CD4-positive, alpha-beta T cell (primary cell): Measurements from ENCODE around the gene COG2. TPM values are rescaled to one million over a fixed set of nuclear protein-coding genes. Genes with fewer than 3 reads are reported as not detected.

Source experiments
- ATAC-seq: fragments of 200-7000 bp; cut with Tn5 transposase; one replicate; pipeline ENCODE4 v1.10.0; 2022; ENCODE audit warnings: mild to moderate bottlenecking; ENCODE audit not compliant: poor library complexity
- CTCF ChIA-PET: fragments of 350-600 bp; sonication (Branson Sonifier 250); formaldehyde crosslinking; loops from one replicate; lab custom pipeline; 2021; ENCODE audit warnings: antibody characterized with exemption, inconsistent platforms; lab: Charles Lee
- POLR2A ChIA-PET: fragments of 350-600 bp; sonication (Branson Sonifier 250); formaldehyde crosslinking; loops from one replicate; lab custom pipeline; 2021; ENCODE audit warnings: antibody characterized with exemption, inconsistent platforms; lab: Charles Lee
- DNase-seq, 14 experiments: peaks; one replicate each; pipeline ENCODE4 v3.0.0-alpha.2; 2013 to 2020; ENCODE audit warnings: mixed read lengths in 2 of 14
- H3K27ac ChIP-seq, 2 donors: one replicate each; pipeline versions ENCODE4 v1.5.1 to v1.7.0; 2013; ENCODE audit warnings: low read length in 2 of 2, low read depth in 1 of 2, mild to moderate bottlenecking in 1 of 2
- H3K27me3 ChIP-seq, 2 experiments: 1 replicate in 1 of 2; 2 replicates in 1 of 2; pipeline versions ENCODE4 v1.6.1 to v1.7.0; 2013; ENCODE audit warnings: low read length in 2 of 2, control low read depth in 1 of 2, mild to moderate bottlenecking in 1 of 2, moderate library complexity in 1 of 2; ENCODE audit not compliant: insufficient read depth in 2 of 2, control insufficient read depth in 1 of 2
- H3K36me3 ChIP-seq: one replicate; pipeline ENCODE4 v1.6.1; 2013; ENCODE audit warnings: low read length, control low read depth; ENCODE audit not compliant: insufficient read depth
- H3K4me1 ChIP-seq: one replicate; pipeline ENCODE4 v1.6.1; 2013; ENCODE audit warnings: low read length, control low read depth; ENCODE audit not compliant: insufficient read depth
- H3K4me3 ChIP-seq: one replicate; pipeline ENCODE4 v1.5.1; 2013; ENCODE audit warnings: mild to moderate bottlenecking, low read length, moderate library complexity
- H3K9me3 ChIP-seq, 2 experiments: 1 replicate in 1 of 2; 2 replicates in 1 of 2; pipeline versions ENCODE4 v1.6.1 to v1.7.0; 2013; ENCODE audit warnings: low read length in 2 of 2, mild to moderate bottlenecking in 2 of 2, control low read depth in 1 of 2, moderate library complexity in 1 of 2; ENCODE audit not compliant: control insufficient read depth in 1 of 2, insufficient read depth in 1 of 2
- H3K27ac Mint-ChIP-seq: one replicate; pipeline ENCODE4 v1.8.0; 2020; ENCODE audit warnings: mixed read lengths
- H3K27me3 Mint-ChIP-seq: one replicate; pipeline ENCODE4 v1.8.0; 2021; ENCODE audit warnings: mixed read lengths
- H3K36me3 Mint-ChIP-seq: one replicate; pipeline ENCODE4 v1.8.0; 2021; ENCODE audit warnings: low read depth, mixed read lengths
- H3K4me1 Mint-ChIP-seq: one replicate; pipeline ENCODE4 v1.8.0; 2021; ENCODE audit warnings: low read depth, mixed read lengths
- H3K4me3 Mint-ChIP-seq: one replicate; pipeline ENCODE4 v1.8.0; 2020; ENCODE audit warnings: mild to moderate bottlenecking, mixed read lengths
- H3K9me3 Mint-ChIP-seq: one replicate; pipeline ENCODE4 v1.8.0; 2020; ENCODE audit warnings: mixed read lengths
- CTCF ChIP-seq: fragments of 200-600 bp; IDR thresholded peaks from one replicate; pipeline ENCODE4 v1.8.0; 2022; ENCODE audit warnings: antibody characterized with exemption, mild to moderate bottlenecking
- intact Hi-C, 2 experiments: fragments of 100-400 bp; cut with DNase I in 1 of 2; cut with micrococcal nuclease in 1 of 2; formaldehyde crosslinking; loops; one replicate each; pipeline versions ENCODE4 v1.15.1 to v1.9.0; 2023 to 2025; cut with DNase I, micrococcal nuclease
- total RNA-seq, 174 experiments: library from RNA in 2 of 174; stranded (reverse) in 2 of 174; gene quantifications; one replicate each; pipeline ENCODE4 v1.2.3 and lab custom pipeline; 2021 to 2026

The COG2 gene
- total RNA-seq, 2 experiments from 2014 or later, result 17.3 to 21.4 TPM

- intact Hi-C loops, result no loop called here
- no peaks in the 10 kb centered on the region for H3K9me3 ChIP-seq
- no peak overlapping the region for H3K27ac ChIP-seq
- H3K27me3 ChIP-seq, result peaks cover 0 to 2% of the 10 kb centered on the region in 2 experiments
- no peak for DNase-seq
- H3K27me3 Mint-ChIP-seq, result peaks cover 5% of the 10 kb centered on the region
- H3K4me1 Mint-ChIP-seq, result no peaks in the 10 kb centered on the region
- POLR2A ChIA-PET, result no interaction called here
- no peak overlapping the region for H3K4me3 ChIP-seq
- H3K4me3 Mint-ChIP-seq, result no peak overlapping the region
- H3K36me3 ChIP-seq, result no peaks in the 10 kb centered on the region
- CTCF ChIA-PET, result no interaction called here
- no peaks in the 10 kb centered on the region for H3K4me1 ChIP-seq
- no peaks in the 10 kb centered on the region for H3K9me3 Mint-ChIP-seq
- H3K36me3 Mint-ChIP-seq, result no peaks in the 10 kb centered on the region
- ATAC-seq, result no peak
- H3K27ac Mint-ChIP-seq, result no peak overlapping the region
- no peak for TF ChIP-seq CTCF
These were observed 59.9 kb downstream of the COG2 start for GRCh38 chr1:230701895-230702768.

GRCh38 chr1:230702934-230703678 lies 60.8 kb downstream of the COG2 start:
- no peak for ATAC-seq
- H3K27me3 Mint-ChIP-seq, result peaks cover 5% of the 10 kb centered on the region
- no peak overlapping the region for H3K4me3 Mint-ChIP-seq
- H3K27ac ChIP-seq, result no peak overlapping the region
- H3K9me3 Mint-ChIP-seq, result no peaks in the 10 kb centered on the region
- no peak overlapping the region for H3K27ac Mint-ChIP-seq
- ChIA-PET CTCF (no interaction called here), POLR2A (no interaction called here)
- H3K4me1 ChIP-seq, result no peaks in the 10 kb centered on the region
- H3K36me3 ChIP-seq, result no peaks in the 10 kb centered on the region
- TF ChIP-seq CTCF, result no peak
- DNase-seq, result no peak
- no peaks in the 10 kb centered on the region for H3K4me1 Mint-ChIP-seq
- peaks cover 0 to 4% of the 10 kb centered on the region in 2 experiments for H3K27me3 ChIP-seq
- no peaks in the 10 kb centered on the region for H3K36me3 Mint-ChIP-seq
- intact Hi-C loops, result no loop called here
- no peaks in the 10 kb centered on the region for H3K9me3 ChIP-seq
- H3K4me3 ChIP-seq, result no peak overlapping the region

GRCh38 chr1:230703679-230704385 lies 61.6 kb downstream of the COG2 start:
- H3K27me3 ChIP-seq, result peaks cover 0 to 2% of the 10 kb centered on the region in 2 experiments
- Mint-ChIP-seq H3K4me3 (no peak overlapping the region), H3K4me1 (no peaks in the 10 kb centered on the region), H3K27me3 (peaks cover 5% of the 10 kb centered on the region), H3K27ac (no peak overlapping the region), H3K36me3 (no peaks in the 10 kb centered on the region), H3K9me3 (no peaks in the 10 kb centered on the region)
- ATAC-seq (no peak), DNase-seq (no peak)
- ChIA-PET CTCF (no interaction called here), POLR2A (no interaction called here)
- no peak overlapping the region for H3K4me3 ChIP-seq
- intact Hi-C loops, result no loop called here
- no peaks in the 10 kb centered on the region for H3K9me3 ChIP-seq
- no peak overlapping the region for H3K27ac ChIP-seq
- no peaks in the 10 kb centered on the region for H3K36me3 ChIP-seq
- TF ChIP-seq CTCF, result no peak
- no peaks in the 10 kb centered on the region for H3K4me1 ChIP-seq
